IMR-90 (cell line): Measurements from ENCODE around the gene PDZD2. TPM values are rescaled to one million over a fixed set of nuclear protein-coding genes. Genes with fewer than 3 reads are reported as not detected.

ENCODE experiments used
- ATAC-seq: fragments of 200-7000 bp; cut with Tn5 transposase; 2 replicates; pipeline ENCODE4 v1.9.1; 2020; ENCODE audit warnings: low read depth, mild to moderate bottlenecking, moderate library complexity
- BruUV-seq: library from RNA; stranded (reverse); fragments of 400-500 nt; replicated peaks from 2 replicates; lab custom pipeline; 2021; lab: Mats Ljungman, UMichigan
- CTCF ChIA-PET: fragments of 300-600 bp; formaldehyde crosslinking; extraction: SDS; loops from one replicate; lab custom pipeline; 2021; ENCODE audit warnings: antibody characterized with exemption; lab: Yijun Ruan, JAX
- POLR2A ChIA-PET: fragments of 300-600 bp; sonication (Branson Sonifier 250); formaldehyde crosslinking; loops from one replicate; lab custom pipeline; 2022; ENCODE audit warnings: antibody characterized with exemption; ENCODE audit not compliant: unreplicated experiment; lab: Charles Lee
- DNase-seq: peaks from one replicate; pipeline ENCODE4 v3.0.0; 2013
- H2AFZ ChIP-seq: replicated peaks from 2 replicates; pipeline ENCODE3; 2013; ENCODE audit warnings: low read length, mild to moderate bottlenecking; ENCODE audit not compliant: poor library complexity
- H2AK5ac ChIP-seq: 2 replicates; pipeline ENCODE4 v1.6.1; 2013; ENCODE audit warnings: low read depth, low read length, inconsistent platforms
- H2AK9ac ChIP-seq: replicated peaks from 2 replicates; pipeline ENCODE3; 2013; ENCODE audit warnings: mild to moderate bottlenecking, low read depth, low read length, moderate library complexity; ENCODE audit not compliant: poor library complexity
- H2BK120ac ChIP-seq: 2 replicates; pipeline ENCODE4 v1.6.1; 2013; ENCODE audit warnings: low read depth, low read length, inconsistent platforms
- H2BK15ac ChIP-seq: 3 replicates; pipeline ENCODE4 v1.6.1; 2013; ENCODE audit warnings: low read depth, low read length, inconsistent platforms
- H2BK20ac ChIP-seq: 2 replicates; pipeline ENCODE4 v1.6.1; 2013; ENCODE audit warnings: low read depth, mild to moderate bottlenecking, inconsistent platforms, low read length, moderate library complexity
- H2BK5ac ChIP-seq: 2 replicates; pipeline ENCODE4 v1.6.1; 2013; ENCODE audit warnings: mild to moderate bottlenecking, low read depth, low read length, inconsistent platforms; ENCODE audit not compliant: poor library complexity, severe bottlenecking
- H3K14ac ChIP-seq: replicated peaks from 2 replicates; pipeline ENCODE4 v1.6.1; 2013; ENCODE audit warnings: low read depth, low read length, inconsistent platforms
- H3K18ac ChIP-seq: 2 replicates; pipeline ENCODE4 v1.6.1; 2013; ENCODE audit warnings: low read depth, low read length, control low read depth
- H3K23ac ChIP-seq: 2 replicates; pipeline ENCODE4 v1.6.1; 2013; ENCODE audit warnings: low read depth, low read length, inconsistent platforms
- H3K27ac ChIP-seq: 2 replicates; pipeline ENCODE4 v1.5.1; 2013; ENCODE audit warnings: mild to moderate bottlenecking, control low read depth, low read length; ENCODE audit not compliant: insufficient read depth
- H3K27me3 ChIP-seq: 2 replicates; pipeline ENCODE4 v1.6.1; 2013; ENCODE audit warnings: low read length; ENCODE audit not compliant: control insufficient read depth, insufficient read depth
- H3K36me3 ChIP-seq: 2 replicates; pipeline ENCODE4 v1.6.1; 2013; ENCODE audit warnings: low read length, mixed read lengths; ENCODE audit not compliant: control insufficient read depth, insufficient read depth
- H3K4ac ChIP-seq: 2 replicates; pipeline ENCODE4 v1.6.1; 2013; ENCODE audit warnings: low read depth, low read length, inconsistent platforms
- H3K4me1 ChIP-seq: 2 replicates; pipeline ENCODE4 v1.6.1; 2013; ENCODE audit warnings: low read length, mixed read lengths; ENCODE audit not compliant: control insufficient read depth, insufficient read depth
- H3K4me2 ChIP-seq: 2 replicates; pipeline ENCODE4 v1.6.1; 2013; ENCODE audit warnings: low read depth, mild to moderate bottlenecking, control low read depth, low read length, moderate library complexity
- H3K4me3 ChIP-seq: 2 replicates; pipeline ENCODE4 v1.5.1; 2013; ENCODE audit warnings: low read depth, mild to moderate bottlenecking, control low read depth, low read length, moderate library complexity; ENCODE audit not compliant: insufficient read depth
- H3K56ac ChIP-seq: 2 replicates; pipeline ENCODE4 v1.6.1; 2013; ENCODE audit warnings: low read length, inconsistent platforms; ENCODE audit not compliant: insufficient read depth; ENCODE audit errors: extremely low read depth
- H3K79me1 ChIP-seq, 2 experiments: 2 replicates each; pipeline ENCODE4 v1.6.1; 2013; ENCODE audit warnings: low read length in 2 of 2, inconsistent platforms in 1 of 2, low read depth in 1 of 2
- H3K9ac ChIP-seq: 2 replicates; pipeline ENCODE4 v1.6.1; 2013; ENCODE audit warnings: low read depth, low read length, control low read depth
- H3K9me1 ChIP-seq: 2 replicates; pipeline ENCODE4 v1.6.1; 2013; ENCODE audit warnings: low read length, inconsistent platforms; ENCODE audit not compliant: insufficient read depth
- H3K9me3 ChIP-seq: 2 replicates; pipeline ENCODE4 v1.6.1; 2013; ENCODE audit warnings: low read length; ENCODE audit not compliant: control insufficient read depth, insufficient read depth
- H4K20me1 ChIP-seq: 2 replicates; pipeline ENCODE4 v1.6.1; 2013; ENCODE audit warnings: low read length, inconsistent platforms; ENCODE audit not compliant: insufficient read depth
- H4K5ac ChIP-seq: 2 replicates; pipeline ENCODE4 v1.6.1; 2013; ENCODE audit warnings: mild to moderate bottlenecking, low read depth, low read length, control low read depth
- H4K8ac ChIP-seq, 2 experiments: 2 replicates each; pipeline ENCODE4 v1.6.1; 2013; ENCODE audit warnings: low read depth in 2 of 2, low read length in 2 of 2, control low read depth in 1 of 2, inconsistent platforms in 1 of 2
- H4K91ac ChIP-seq: 2 replicates; pipeline ENCODE4 v1.6.1; 2013; ENCODE audit warnings: low read depth, low read length, inconsistent platforms; ENCODE audit not compliant: insufficient read depth
- CHD1 ChIP-seq: IDR thresholded peaks from 2 replicates; pipeline ENCODE4 v1.6.1; 2012; ENCODE audit warnings: low read depth, low read length, improper control_type of control experiment
- FOS ChIP-seq: fragments of 150-350 bp; IDR thresholded peaks from 2 replicates; pipeline ENCODE4 v1.6.1; 2016; ENCODE audit warnings: low read depth, low read length
- MAFK ChIP-seq: IDR thresholded peaks from 2 replicates; pipeline ENCODE4 v1.6.1; 2012; ENCODE audit warnings: low read depth, low read length, improper control_type of control experiment
- MAZ ChIP-seq: IDR thresholded peaks from 2 replicates; pipeline ENCODE4 v1.6.1; 2012; ENCODE audit warnings: low read depth, mild to moderate bottlenecking, low read length, improper control_type of control experiment, moderate library complexity, borderline replicate concordance
- MXI1 ChIP-seq: IDR thresholded peaks from 2 replicates; pipeline ENCODE4 v1.6.1; 2012; ENCODE audit warnings: low read depth, mild to moderate bottlenecking, low read length, moderate library complexity, borderline replicate concordance
- POLR2A ChIP-seq: IDR thresholded peaks from 2 replicates; pipeline ENCODE4 v1.6.1; 2012; ENCODE audit warnings: mild to moderate bottlenecking, low read depth, low read length
- RAD21 ChIP-seq: IDR thresholded peaks from 2 replicates; pipeline ENCODE4 v1.6.1; 2012; ENCODE audit warnings: low read length, improper control_type of control experiment
- RCOR1 ChIP-seq: IDR thresholded peaks from 2 replicates; pipeline ENCODE4 v1.6.1; 2012; ENCODE audit warnings: mild to moderate bottlenecking, low read length, improper control_type of control experiment; ENCODE audit not compliant: insufficient replicate concordance
- RFX5 ChIP-seq: IDR thresholded peaks from 2 replicates; pipeline ENCODE4 v1.8.0; 2012; ENCODE audit warnings: low read depth, mild to moderate bottlenecking, low read length, moderate library complexity
- WGBS, 2 experiments: methylation state at CpG; one replicate each; pipeline versions ENCODE4 v1.1.5 to v1.1.7; 2013; ENCODE audit warnings: missing lambda C conversion rate in 2 of 2; ENCODE audit not compliant: insufficient read length in 1 of 2; ENCODE audit errors: extremely low coverage in 2 of 2; 5-methylcytosine and 5-hydroxymethylcytosine counted together
- dilution Hi-C: fragments of 300-500 bp; cut with HindIII; formaldehyde crosslinking; loops from one replicate; pipeline ENCODE4 v1.14.3; 2018; ENCODE audit warnings: low sequenced_read_pairs; ENCODE audit not compliant: unreplicated experiment
- in situ Hi-C: fragments of 300-500 bp; cut with MboI; formaldehyde crosslinking; loops from 3 replicates; pipeline ENCODE4 v1.14.3; 2019; ENCODE audit warnings: low sequenced_read_pairs, inconsistent platforms, mixed read lengths
- intact Hi-C: fragments of 100-400 bp; cut with micrococcal nuclease; formaldehyde crosslinking; loops from 2 replicates; pipeline ENCODE4 v1.10.0; 2022
- polyA plus RNA-seq, 3 experiments: library from polyadenylated mRNA; depleted of rRNA; stranded (reverse); fragments of >200 nt; gene quantifications; 2 replicates each; pipeline ENCODE4 v1.2.3, GENCODE V29; 2012; ENCODE audit warnings: low replicate concordance in 1 of 3
- total RNA-seq: library from RNA; depleted of rRNA; stranded (reverse); fragments of >200 nt; gene quantifications from 2 replicates; pipeline ENCODE4 v1.2.3, GENCODE V29; 2012
- TF ChIP-seq, protein P1 (sequence below): fragments of 150-350 bp; IDR thresholded peaks from 2 replicates; pipeline ENCODE4 v1.6.1; 2017; ENCODE audit warnings: mild to moderate bottlenecking, antibody characterized with exemption, low read length, low read depth
- TF ChIP-seq, protein P2 (sequence below): conservative IDR thresholded peaks from 2 replicates; pipeline ENCODE4 v1.5.1; 2012; ENCODE audit warnings: mild to moderate bottlenecking, low read depth, low read length, improper control_type of control experiment

Gene PDZD2
- total and polyA plus RNA-seq, 2 of the 4 experiments (the other 2 are of a cell fraction), result under 0.01 to 0.02 TPM

DNA sequence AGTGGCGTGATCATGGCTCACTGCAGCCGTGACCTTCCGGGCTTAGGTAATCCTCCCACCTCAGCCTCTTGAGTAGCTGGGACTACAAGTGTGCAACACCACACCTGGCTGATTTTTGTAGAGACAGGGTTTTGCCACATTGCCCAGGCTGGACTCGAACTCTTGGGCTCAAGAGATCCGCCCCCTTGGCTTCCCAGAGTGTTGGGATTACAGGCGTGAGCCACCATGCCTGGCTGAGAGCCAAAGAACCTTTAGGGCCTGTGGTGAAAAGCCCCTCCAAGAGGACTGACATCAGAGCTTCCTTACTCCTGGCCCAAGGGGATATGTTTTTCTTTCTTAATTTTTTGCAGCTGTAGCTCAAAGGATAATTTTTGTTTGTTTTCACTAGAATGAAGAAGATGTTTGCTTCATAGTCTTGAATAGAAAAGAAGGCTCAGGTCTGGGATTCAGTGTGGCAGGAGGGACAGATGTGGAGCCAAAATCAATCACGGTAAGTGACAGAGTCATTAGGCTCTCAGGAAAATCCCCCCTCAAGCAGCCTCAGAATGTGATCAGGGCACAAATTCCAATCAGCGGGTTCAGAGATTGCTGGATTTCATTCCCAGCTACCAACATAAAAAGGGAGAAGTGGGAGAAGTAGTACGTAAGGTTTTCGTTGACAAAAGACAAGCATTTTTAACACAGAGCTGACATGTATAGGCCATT, 458.1 kb downstream of the PDZD2 start (continued):
- TF ChIP-seq MXI1, result no peak

DNA sequence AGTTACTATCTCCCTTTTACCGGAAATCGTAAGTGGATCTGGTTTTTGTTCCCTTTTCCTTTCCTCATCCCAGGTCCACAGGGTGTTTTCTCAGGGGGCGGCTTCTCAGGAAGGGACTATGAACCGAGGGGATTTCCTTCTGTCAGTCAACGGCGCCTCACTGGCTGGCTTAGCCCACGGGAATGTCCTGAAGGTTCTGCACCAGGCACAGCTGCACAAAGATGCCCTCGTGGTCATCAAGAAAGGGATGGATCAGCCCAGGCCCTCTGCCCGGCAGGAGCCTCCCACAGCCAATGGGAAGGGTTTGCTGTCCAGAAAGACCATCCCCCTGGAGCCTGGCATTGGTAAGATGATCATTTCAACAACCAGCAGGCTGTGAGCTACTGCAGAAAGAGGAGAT, 459.4 kb downstream of the PDZD2 start:
- no peak for TF ChIP-seq CHD1
- no peak for TF ChIP-seq MAFK
- no peak for TF ChIP-seq POLR2A
- no peak for TF ChIP-seq FOS
- no peak for TF ChIP-seq RAD21
- TF ChIP-seq, protein P1, sequence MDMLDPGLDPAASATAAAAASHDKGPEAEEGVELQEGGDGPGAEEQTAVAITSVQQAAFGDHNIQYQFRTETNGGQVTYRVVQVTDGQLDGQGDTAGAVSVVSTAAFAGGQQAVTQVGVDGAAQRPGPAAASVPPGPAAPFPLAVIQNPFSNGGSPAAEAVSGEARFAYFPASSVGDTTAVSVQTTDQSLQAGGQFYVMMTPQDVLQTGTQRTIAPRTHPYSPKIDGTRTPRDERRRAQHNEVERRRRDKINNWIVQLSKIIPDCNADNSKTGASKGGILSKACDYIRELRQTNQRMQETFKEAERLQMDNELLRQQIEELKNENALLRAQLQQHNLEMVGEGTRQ, result no peak
- TF ChIP-seq RFX5, result no peak
- no peak for TF ChIP-seq MXI1
- no peak for TF ChIP-seq RCOR1
- TF ChIP-seq, protein P2, sequence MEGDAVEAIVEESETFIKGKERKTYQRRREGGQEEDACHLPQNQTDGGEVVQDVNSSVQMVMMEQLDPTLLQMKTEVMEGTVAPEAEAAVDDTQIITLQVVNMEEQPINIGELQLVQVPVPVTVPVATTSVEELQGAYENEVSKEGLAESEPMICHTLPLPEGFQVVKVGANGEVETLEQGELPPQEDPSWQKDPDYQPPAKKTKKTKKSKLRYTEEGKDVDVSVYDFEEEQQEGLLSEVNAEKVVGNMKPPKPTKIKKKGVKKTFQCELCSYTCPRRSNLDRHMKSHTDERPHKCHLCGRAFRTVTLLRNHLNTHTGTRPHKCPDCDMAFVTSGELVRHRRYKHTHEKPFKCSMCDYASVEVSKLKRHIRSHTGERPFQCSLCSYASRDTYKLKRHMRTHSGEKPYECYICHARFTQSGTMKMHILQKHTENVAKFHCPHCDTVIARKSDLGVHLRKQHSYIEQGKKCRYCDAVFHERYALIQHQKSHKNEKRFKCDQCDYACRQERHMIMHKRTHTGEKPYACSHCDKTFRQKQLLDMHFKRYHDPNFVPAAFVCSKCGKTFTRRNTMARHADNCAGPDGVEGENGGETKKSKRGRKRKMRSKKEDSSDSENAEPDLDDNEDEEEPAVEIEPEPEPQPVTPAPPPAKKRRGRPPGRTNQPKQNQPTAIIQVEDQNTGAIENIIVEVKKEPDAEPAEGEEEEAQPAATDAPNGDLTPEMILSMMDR, result no peak
- no peak for TF ChIP-seq MAZ
- ChIA-PET POLR2A (no interaction called here), CTCF (no interaction called here)
- H3K9ac ChIP-seq, result no peak overlapping the region
- no peak overlapping the region for H2AFZ ChIP-seq
- H3K9me3 ChIP-seq, result no peaks in the 10 kb centered on the region
- DNase-seq (no peak), ATAC-seq (no peak)
- no peaks in the 10 kb centered on the region for H3K27me3 ChIP-seq
- no peak overlapping the region for H4K8ac ChIP-seq
- no peaks in the 10 kb centered on the region for H4K20me1 ChIP-seq
- no peak overlapping the region for H3K4me2 ChIP-seq
- H2BK20ac ChIP-seq, result no peak overlapping the region
- no peaks in the 10 kb centered on the region for H3K4me1 ChIP-seq
- in situ Hi-C loops (no loop called here), dilution Hi-C loops (no loop called here), intact Hi-C loops (no loop called here)
- H3K14ac ChIP-seq, result no peak overlapping the region
- WGBS, 2 experiments, result 92% methylated on average over 6 of the region's 9 CpGs; no CpG with 5 or more reads in 1 of the 2 experiments
- no peak overlapping the region for H4K5ac ChIP-seq
- H3K79me1 ChIP-seq, result peaks cover 6 to 9% of the 10 kb centered on the region in 2 experiments; a peak in 2 of 4 replicates
- H3K56ac ChIP-seq, result no peak overlapping the region
- H3K4me3 ChIP-seq, result no peak overlapping the region
- BruUV-seq, result no TSS peak
- H2AK9ac ChIP-seq, result no peak overlapping the region
- H2AK5ac ChIP-seq, result no peak overlapping the region
- no peak overlapping the region for H4K91ac ChIP-seq
- H2BK5ac ChIP-seq, result no peak overlapping the region
- H3K23ac ChIP-seq, result no peak overlapping the region
- H3K36me3 ChIP-seq, result peaks cover 35% of the 10 kb centered on the region
- H3K4ac ChIP-seq, result no peak overlapping the region
- no peak overlapping the region for H2BK15ac ChIP-seq
- H3K27ac ChIP-seq, result no peak overlapping the region
- H3K9me1 ChIP-seq, result no peaks in the 10 kb centered on the region
- H2BK120ac ChIP-seq, result no peak overlapping the region
- H3K18ac ChIP-seq, result no peak overlapping the region
